BLaER1 treated with 17β-estradiol and CSF1 and Interleukin-3, amounts not matched to agents 10 nM and 100 nM (cell line): Measurements from ENCODE around the gene SPDEF.

ENCODE experiments used
- H3K27ac ChIP-seq, 11 experiments: shearing (Covaris generic); formaldehyde crosslinking; 2 replicates each; pipeline ENCODE4 v1.8.1; 2022
- H3K27me3 ChIP-seq, 11 experiments: shearing (Covaris generic); formaldehyde crosslinking; 2 replicates each; pipeline ENCODE4 v1.8.1; 2022
- H3K36me3 ChIP-seq, 11 experiments: shearing (Covaris generic); formaldehyde crosslinking; 2 replicates each; pipeline ENCODE4 v1.8.1; 2022
- H3K4me1 ChIP-seq, 10 experiments: shearing (Covaris generic); formaldehyde crosslinking; 2 replicates each; pipeline ENCODE4 v1.8.1; 2022
- H3K4me2 ChIP-seq, 11 experiments: shearing (Covaris generic); formaldehyde crosslinking; 2 replicates each; pipeline ENCODE4 v1.8.1; 2022
- H3K4me3 ChIP-seq, 10 experiments: shearing (Covaris generic); formaldehyde crosslinking; 2 replicates each; pipeline ENCODE4 v1.8.1; 2022
- H3K9ac ChIP-seq, 11 experiments: shearing (Covaris generic); formaldehyde crosslinking; 2 replicates each; pipeline ENCODE4 v1.8.1; 2022
- H3K9me3 ChIP-seq, 11 experiments: shearing (Covaris generic); formaldehyde crosslinking; replicated peaks in 1 of 11; 2 replicates each; pipeline ENCODE4 v1.8.1; 2022
- H4K20me1 ChIP-seq, 11 experiments: shearing (Covaris generic); formaldehyde crosslinking; 2 replicates each; pipeline ENCODE4 v1.8.1; 2022
- Cebpa-rat ChIP-seq, 11 experiments: shearing (Covaris generic); IDR thresholded peaks; 2 replicates each; pipeline ENCODE4 v1.8.1; 2022

The SPDEF gene

GRCh38 chr6:34578445-34579262 is 22.5 kb upstream of the SPDEF start:
- H3K4me2 ChIP-seq: no peak overlapping the region
- no peak for TF ChIP-seq Cebpa-rat (IDR thresholded peaks at IDR 0.05)

DNA sequence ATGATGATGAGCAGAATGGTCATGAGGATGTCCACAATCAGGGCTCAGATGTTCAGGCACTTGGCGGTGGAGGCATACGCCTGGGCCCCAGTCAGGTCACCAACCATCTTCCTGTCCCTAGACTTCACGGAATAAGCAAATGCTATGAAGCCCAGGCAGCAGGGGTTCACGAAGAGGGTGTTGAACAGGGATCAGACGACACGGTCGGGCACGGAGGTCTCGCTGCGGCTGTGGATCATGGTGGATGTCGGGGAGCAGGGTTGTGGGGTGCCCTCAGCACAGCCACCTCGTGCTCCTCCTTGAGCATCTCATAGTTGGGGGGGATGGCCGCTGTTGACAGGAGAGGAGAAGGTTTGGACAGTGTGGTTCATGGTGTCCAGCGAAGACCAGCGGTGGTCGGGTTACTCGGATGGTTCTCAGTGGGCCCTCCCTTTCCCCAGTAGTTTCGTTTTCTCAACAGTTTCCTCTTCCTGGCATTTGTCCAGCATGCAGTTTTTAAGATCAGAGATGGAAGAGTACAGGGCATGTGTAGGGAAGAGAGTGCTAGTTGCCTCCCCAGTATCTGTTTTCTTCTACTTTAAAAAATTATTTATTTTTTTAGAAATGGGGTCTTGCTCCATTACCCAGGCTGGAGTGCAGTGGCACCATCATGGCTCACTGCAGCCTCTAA is 20.3 kb upstream of the SPDEF start:
- 0 out of 22 replicates have a peak, but pooled peaks cover 0 to 5% (median 0%) of the 10 kb centered on the region in 11 experiments for H3K36me3 ChIP-seq
- H3K4me2 ChIP-seq: peak overlapping the region in 9 of 11 experiments; percentile 6 to 38 (median 22); a peak in 13 of 22 replicates
- no peak overlapping the region for H3K4me3 ChIP-seq
- H3K9me3 ChIP-seq: no peaks in the 10 kb centered on the region
- no peaks in the 10 kb centered on the region for H3K27me3 ChIP-seq
- H3K4me1 ChIP-seq: peaks cover 0 to 20% (median 18%) of the 10 kb centered on the region in 10 experiments; a peak in 15 of 20 replicates
- no peak overlapping the region for H3K9ac ChIP-seq
- no peak overlapping the region for H3K27ac ChIP-seq
- no peak for TF ChIP-seq Cebpa-rat (IDR thresholded peaks at IDR 0.05)
- peaks cover 0 to 45% (median 4%) of the 10 kb centered on the region in 11 experiments; a peak in 8 of 22 replicates for H4K20me1 ChIP-seq

More at GRCh38 chr6:34578445-34579262, 22.5 kb upstream of the SPDEF start:
- H3K4me1 ChIP-seq: peaks cover 0 to 32% (median 18%) of the 10 kb centered on the region in 10 experiments; a peak in 15 of 20 replicates
- H3K27ac ChIP-seq: no peak overlapping the region
- peaks cover 0 to 52% (median 6%) of the 10 kb centered on the region in 11 experiments; a peak in 12 of 22 replicates for H4K20me1 ChIP-seq
- no peak overlapping the region for H3K9ac ChIP-seq
- no peak overlapping the region for H3K4me3 ChIP-seq
- H3K36me3 ChIP-seq: peaks cover 0 to 22% (median 5%) of the 10 kb centered on the region in 11 experiments; a peak in 8 of 22 replicates
- no peaks in the 10 kb centered on the region for H3K9me3 ChIP-seq
- no peaks in the 10 kb centered on the region for H3K27me3 ChIP-seq

DNA sequence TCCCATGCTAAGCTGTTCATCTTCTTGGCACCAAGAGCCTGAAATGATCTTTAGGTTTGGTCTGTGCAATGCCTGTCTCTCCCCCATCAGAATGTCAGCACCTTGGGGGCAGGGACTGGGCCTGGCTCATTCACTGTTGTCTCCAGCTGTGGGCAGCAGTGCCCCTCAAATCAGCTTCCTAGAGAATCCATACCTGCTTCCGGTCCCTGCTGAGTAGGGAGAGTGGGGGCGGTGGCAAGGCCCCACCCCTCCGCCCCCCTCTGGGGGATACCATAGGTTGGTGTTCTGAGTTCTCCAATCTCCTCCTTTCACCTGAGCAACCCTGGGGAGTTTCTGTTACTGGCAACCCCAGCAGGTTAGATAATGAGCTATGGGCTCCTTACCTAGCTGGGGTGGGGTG is 19.2 kb upstream of the SPDEF start:
- H3K4me2 ChIP-seq: no peak overlapping the region
- TF ChIP-seq Cebpa-rat (IDR thresholded peaks at IDR 0.05): no peak
- peaks cover 0 to 36% (median 0%) of the 10 kb centered on the region in 11 experiments; a peak in 6 of 22 replicates for H4K20me1 ChIP-seq
- no peak overlapping the region for H3K27ac ChIP-seq
- H3K36me3 ChIP-seq: 0 out of 22 replicates have a peak, but pooled peaks cover 0 to 3% (median 0%) of the 10 kb centered on the region in 11 experiments
- no peaks in the 10 kb centered on the region for H3K9me3 ChIP-seq
- H3K9ac ChIP-seq: no peak overlapping the region
- peaks cover 0 to 20% (median 18%) of the 10 kb centered on the region in 10 experiments; a peak in 15 of 20 replicates for H3K4me1 ChIP-seq
- H3K27me3 ChIP-seq: no peaks in the 10 kb centered on the region; a peak in 1 of 22 replicates
- H3K4me3 ChIP-seq: no peak overlapping the region

DNA sequence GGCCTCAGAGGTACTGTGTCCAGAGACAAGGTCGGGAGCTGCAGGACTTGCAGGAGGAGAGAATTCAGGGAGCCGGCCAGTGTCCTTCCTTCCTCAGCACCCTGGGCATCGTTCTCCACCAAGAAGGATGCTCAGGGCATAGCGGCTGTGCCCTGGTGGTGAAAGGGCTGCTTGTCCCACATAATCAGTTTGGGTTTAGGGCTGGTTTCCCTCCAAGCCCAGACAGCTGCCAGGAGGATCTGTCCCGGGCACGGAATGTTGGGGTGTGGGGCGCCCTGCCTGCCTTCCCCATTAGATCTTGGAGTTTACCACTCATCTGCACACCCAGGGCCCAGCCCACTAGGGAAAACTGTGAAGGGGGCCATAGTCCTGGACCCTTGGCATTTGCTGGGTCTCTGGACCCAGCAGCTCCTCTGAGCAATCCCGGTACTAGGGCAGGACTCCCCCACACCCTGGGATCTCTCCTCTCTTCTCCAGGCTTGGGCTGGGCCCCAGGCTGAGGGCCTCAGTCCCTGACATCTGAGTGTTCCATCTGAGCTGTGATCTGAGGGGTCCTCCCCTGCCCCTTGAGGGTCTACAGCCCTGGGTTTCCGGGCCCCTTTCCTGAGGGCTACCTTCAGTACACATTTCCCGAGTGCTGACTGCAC is 18.6 kb upstream of the SPDEF start:
- Histone ChIP-seq H3K4me2 (no peak overlapping the region), H3K4me3 (no peak overlapping the region), H3K36me3 (no peaks in the 10 kb centered on the region), H3K9me3 (no peaks in the 10 kb centered on the region), H3K27me3 (no peaks in the 10 kb centered on the region; a peak in 1 of 22 replicates), H3K9ac (no peak overlapping the region), H3K27ac (no peak overlapping the region), H3K4me1 (peaks cover 0 to 20% (median 18%) of the 10 kb centered on the region in 10 experiments; a peak in 15 of 20 replicates), H4K20me1 (peaks cover 0 to 30% (median 0%) of the 10 kb centered on the region in 11 experiments; a peak in 5 of 22 replicates)
- no peak for TF ChIP-seq Cebpa-rat (IDR thresholded peaks at IDR 0.05)

GRCh38 chr6:34573567-34574183 is 17.5 kb upstream of the SPDEF start:
- H3K4me1 ChIP-seq: peaks cover 0 to 20% (median 18%) of the 10 kb centered on the region in 10 experiments; a peak in 15 of 20 replicates
- H4K20me1 ChIP-seq: peaks cover 0 to 29% (median 0%) of the 10 kb centered on the region in 11 experiments; a peak in 5 of 22 replicates
- no peak overlapping the region for H3K4me3 ChIP-seq

DNA sequence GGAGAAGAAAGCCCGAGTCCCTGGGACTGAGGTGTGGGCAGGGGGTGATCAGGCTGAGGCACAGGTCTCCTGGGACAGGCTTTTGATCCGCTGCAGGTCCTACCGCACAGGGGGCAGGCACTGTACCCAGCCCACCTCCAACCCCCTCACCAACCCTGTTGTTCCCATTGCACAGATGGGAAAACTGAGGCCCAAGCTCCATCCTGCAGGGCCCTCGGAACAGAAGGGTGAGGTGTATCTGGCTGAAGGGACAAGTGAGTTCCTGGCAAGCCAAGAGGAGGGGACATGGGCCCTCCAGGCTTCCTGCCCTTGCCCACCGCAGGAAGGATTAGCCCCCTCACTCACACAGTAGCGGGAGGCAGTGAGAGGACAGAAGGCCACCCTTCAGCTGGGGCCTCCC is 16.5 kb upstream of the SPDEF start:
- Histone ChIP-seq H3K27ac (no peak overlapping the region), H3K9ac (no peak overlapping the region), H3K4me2 (no peak overlapping the region), H3K4me1 (peaks cover 0 to 15% (median 14%) of the 10 kb centered on the region in 10 experiments; a peak in 15 of 20 replicates), H3K36me3 (no peaks in the 10 kb centered on the region), H4K20me1 (peaks cover 0 to 29% (median 0%) of the 10 kb centered on the region in 11 experiments; a peak in 5 of 22 replicates), H3K27me3 (no peaks in the 10 kb centered on the region; a peak in 1 of 22 replicates), H3K4me3 (no peak overlapping the region), H3K9me3 (no peaks in the 10 kb centered on the region)
- no peak for TF ChIP-seq Cebpa-rat (IDR thresholded peaks at IDR 0.05)

More at GRCh38 chr6:34573567-34574183, 17.5 kb upstream of the SPDEF start:
- TF ChIP-seq Cebpa-rat (IDR thresholded peaks at IDR 0.05): no peak
- Histone ChIP-seq H3K27me3 (no peaks in the 10 kb centered on the region; a peak in 1 of 22 replicates), H3K36me3 (no peaks in the 10 kb centered on the region), H3K9me3 (no peaks in the 10 kb centered on the region), H3K9ac (no peak overlapping the region), H3K4me2 (no peak overlapping the region), H3K27ac (no peak overlapping the region)

DNA sequence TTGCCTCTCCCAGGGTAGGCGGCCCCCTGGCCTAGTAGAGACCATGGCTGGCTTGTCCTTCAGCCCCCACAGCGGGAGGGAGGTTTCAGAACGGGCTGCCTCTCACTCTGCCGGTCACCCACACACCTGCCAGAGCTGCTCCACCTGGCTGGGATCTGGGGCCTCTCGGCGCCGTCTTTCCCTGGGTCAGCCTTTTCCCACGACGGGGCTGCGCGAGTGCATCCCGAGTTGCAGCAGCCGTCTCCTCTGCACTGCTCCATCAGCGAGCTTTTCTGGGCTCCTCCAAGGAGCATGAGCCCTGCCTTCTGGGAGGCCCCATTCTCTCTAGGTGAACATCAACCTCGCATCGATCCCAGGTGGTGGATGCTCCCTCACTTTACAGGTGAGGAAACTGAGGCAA is 15.9 kb upstream of the SPDEF start:
- Histone ChIP-seq H3K9me3 (no peaks in the 10 kb centered on the region), H3K4me3 (no peak overlapping the region), H3K4me1 (peaks cover 0 to 10% (median 8%) of the 10 kb centered on the region in 10 experiments; a peak in 14 of 20 replicates), H3K9ac (no peak overlapping the region), H3K27ac (no peak overlapping the region), H4K20me1 (peaks cover 0 to 28% (median 0%) of the 10 kb centered on the region in 11 experiments; a peak in 5 of 22 replicates), H3K36me3 (no peaks in the 10 kb centered on the region), H3K27me3 (no peaks in the 10 kb centered on the region; a peak in 1 of 22 replicates), H3K4me2 (no peak overlapping the region)
- TF ChIP-seq Cebpa-rat (IDR thresholded peaks at IDR 0.05): no peak

GRCh38 chr6:34571388-34571787 is 15.3 kb upstream of the SPDEF start:
- Histone ChIP-seq H3K27me3 (no peaks in the 10 kb centered on the region; a peak in 1 of 22 replicates), H3K36me3 (no peaks in the 10 kb centered on the region), H4K20me1 (peaks cover 0 to 25% (median 0%) of the 10 kb centered on the region in 11 experiments; a peak in 5 of 22 replicates), H3K4me1 (peaks cover 0 to 4% (median 2%) of the 10 kb centered on the region in 10 experiments; a peak in 12 of 20 replicates), H3K27ac (no peak overlapping the region), H3K4me3 (no peak overlapping the region), H3K9ac (no peak overlapping the region), H3K9me3 (no peaks in the 10 kb centered on the region), H3K4me2 (no peak overlapping the region)
- TF ChIP-seq Cebpa-rat (IDR thresholded peaks at IDR 0.05): no peak
